ENCODE measurements around the gene OR52N4. TPM values are rescaled to one million over a fixed set of nuclear protein-coding genes. Genes with fewer than 3 reads are reported as not detected.

OR52N4 gene
- total RNA-seq, 2 donors from 2014 or later: not detected

DNA sequence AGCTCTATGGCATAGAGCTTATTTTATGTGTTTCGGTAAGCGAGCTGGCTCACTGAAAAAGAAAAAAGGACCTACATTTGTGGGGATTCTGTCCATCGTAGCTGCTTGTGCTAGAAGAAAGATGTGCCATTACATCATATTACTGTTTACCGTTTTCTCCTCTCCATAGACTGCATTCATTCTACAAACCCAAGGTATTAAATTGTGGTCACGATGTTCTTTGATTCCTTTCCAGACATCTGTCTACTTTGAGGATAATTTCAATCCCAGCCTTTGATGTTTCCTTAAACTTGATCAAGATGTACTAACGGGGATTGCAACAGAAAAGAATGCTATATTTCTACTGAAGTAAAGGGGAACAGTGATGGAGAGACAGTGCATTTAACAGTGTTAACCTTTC is 42.5 kb downstream of the OR52N4 start:
- DNase-seq: no peak
- Histone ChIP-seq H3K4me3 (ENCODE audit: low read length) (no peak overlapping the region), H3K4me1 (ENCODE audit: control insufficient read depth, insufficient read depth, low read length) (no peaks in the 10 kb centered on the region), H3K9ac (ENCODE audit: extremely low read depth, low read length, poor library complexity, severe bottlenecking) (no peak overlapping the region), H3K27ac (ENCODE audit: low read depth, low read length) (no peak overlapping the region), H3K9me3 (ENCODE audit: control insufficient read depth, low read length) (no peaks in the 10 kb centered on the region), H3K27me3 (ENCODE audit: control insufficient read depth, insufficient read depth, low read length, poor library complexity, severe bottlenecking) (no peaks in the 10 kb centered on the region), H3K36me3 (ENCODE audit: control insufficient read depth, insufficient read depth, low read length) (no peaks in the 10 kb centered on the region)
- no peak overlapping the region for H3K27ac Mint-ChIP-seq
- no peaks in the 10 kb centered on the region for H3K4me1 Mint-ChIP-seq
- H3K9me3 Mint-ChIP-seq: no peaks in the 10 kb centered on the region
- no peak overlapping the region for H3K4me3 Mint-ChIP-seq
- 94 to 98% methylated on average over 5 to 6 of the region's 6 CpGs for WGBS, 2 experiments (ENCODE audit: insufficient coverage in 1 of 2, insufficient read length in 1 of 2)
- TF ChIP-seq, protein P1, sequence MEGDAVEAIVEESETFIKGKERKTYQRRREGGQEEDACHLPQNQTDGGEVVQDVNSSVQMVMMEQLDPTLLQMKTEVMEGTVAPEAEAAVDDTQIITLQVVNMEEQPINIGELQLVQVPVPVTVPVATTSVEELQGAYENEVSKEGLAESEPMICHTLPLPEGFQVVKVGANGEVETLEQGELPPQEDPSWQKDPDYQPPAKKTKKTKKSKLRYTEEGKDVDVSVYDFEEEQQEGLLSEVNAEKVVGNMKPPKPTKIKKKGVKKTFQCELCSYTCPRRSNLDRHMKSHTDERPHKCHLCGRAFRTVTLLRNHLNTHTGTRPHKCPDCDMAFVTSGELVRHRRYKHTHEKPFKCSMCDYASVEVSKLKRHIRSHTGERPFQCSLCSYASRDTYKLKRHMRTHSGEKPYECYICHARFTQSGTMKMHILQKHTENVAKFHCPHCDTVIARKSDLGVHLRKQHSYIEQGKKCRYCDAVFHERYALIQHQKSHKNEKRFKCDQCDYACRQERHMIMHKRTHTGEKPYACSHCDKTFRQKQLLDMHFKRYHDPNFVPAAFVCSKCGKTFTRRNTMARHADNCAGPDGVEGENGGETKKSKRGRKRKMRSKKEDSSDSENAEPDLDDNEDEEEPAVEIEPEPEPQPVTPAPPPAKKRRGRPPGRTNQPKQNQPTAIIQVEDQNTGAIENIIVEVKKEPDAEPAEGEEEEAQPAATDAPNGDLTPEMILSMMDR (conservative IDR thresholded peaks at IDR 0.05): no peak
- H3K27me3 Mint-ChIP-seq (ENCODE audit: insufficient read depth): no peaks in the 10 kb centered on the region
- H3K36me3 Mint-ChIP-seq (ENCODE audit: low read depth): no peaks in the 10 kb centered on the region

DNA sequence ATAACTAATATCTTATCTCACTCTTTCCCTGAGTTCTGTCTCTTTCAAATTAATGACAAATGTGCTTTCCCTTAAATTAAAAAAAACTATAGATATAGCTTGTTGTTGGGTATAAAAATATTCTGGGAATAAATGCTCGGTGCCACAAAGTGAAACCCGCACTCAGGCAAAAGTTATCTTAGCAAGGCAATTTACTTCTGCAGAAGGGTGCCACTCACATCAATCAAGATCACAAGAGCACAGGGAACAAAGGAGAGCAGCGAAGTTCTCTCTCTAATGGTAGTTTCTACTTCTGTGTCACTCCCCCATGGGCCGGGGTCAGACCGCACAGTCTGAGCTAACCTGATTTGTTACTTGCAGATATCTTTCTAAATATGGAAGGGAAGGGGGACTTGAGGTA is 49.9 kb downstream of the OR52N4 start:
- no peaks in the 10 kb centered on the region for H3K36me3 Mint-ChIP-seq (ENCODE audit: low read depth)
- Histone ChIP-seq H3K9ac (ENCODE audit: extremely low read depth, low read length, poor library complexity, severe bottlenecking) (no peak overlapping the region), H3K27ac (ENCODE audit: low read depth, low read length) (no peak overlapping the region), H3K27me3 (ENCODE audit: control insufficient read depth, insufficient read depth, low read length, poor library complexity, severe bottlenecking) (no peaks in the 10 kb centered on the region), H3K36me3 (ENCODE audit: control insufficient read depth, insufficient read depth, low read length) (no peaks in the 10 kb centered on the region), H3K9me3 (ENCODE audit: control insufficient read depth, low read length) (peaks cover 11% of the 10 kb centered on the region), H3K4me1 (ENCODE audit: control insufficient read depth, insufficient read depth, low read length) (no peaks in the 10 kb centered on the region), H3K4me3 (ENCODE audit: low read length) (no peak overlapping the region)
- peaks cover 5% of the 10 kb centered on the region for H3K4me1 Mint-ChIP-seq
- DNase-seq: no peak
- peaks cover 5% of the 10 kb centered on the region for H3K27me3 Mint-ChIP-seq (ENCODE audit: insufficient read depth)
- H3K9me3 Mint-ChIP-seq: peaks cover 7% of the 10 kb centered on the region
- TF ChIP-seq, protein P1 (conservative IDR thresholded peaks at IDR 0.05): no peak
- no peak overlapping the region for H3K27ac Mint-ChIP-seq
- WGBS, 2 experiments (ENCODE audit: insufficient coverage in 1 of 2, insufficient read length in 1 of 2): 0 to 76% methylated on average over 1 to 5 of the region's 5 CpGs
- H3K4me3 Mint-ChIP-seq: no peak overlapping the region

Other genes starting within 250 kb of the OR52N4 start
- under 1 TPM in 1 of 2 donors, not detected in 1; 0.24 TPM for gene UBQLN3, start 244.3 kb upstream of the OR52N4 start, total RNA-seq
- gene UBQLNL, start 237.5 kb upstream of the OR52N4 start, total RNA-seq: under 1 TPM; 0.20 to 0.26 TPM
- gene OR52H1, start 205.7 kb upstream of the OR52N4 start, total RNA-seq: not detected
- gene OR52B6, start 173.4 kb upstream of the OR52N4 start, total RNA-seq: not detected
- gene TRIM6, start 157.6 kb upstream of the OR52N4 start, total RNA-seq: 10 to 100 TPM; 17.4 to 26.1 TPM
- 1 to 10 TPM in 1 of 2 donors, under 1 TPM in 1; 0.68 to 1.2 TPM for gene TRIM34, start 129.2 kb upstream of the OR52N4 start, total RNA-seq
- gene TRIM5, start 69.2 kb upstream of the OR52N4 start, total RNA-seq: 10 to 100 TPM; 16.0 to 21.4 TPM
- 1 to 10 TPM; 1.1 to 3.1 TPM for gene TRIM22, start 64.5 kb upstream of the OR52N4 start, total RNA-seq
- not detected for gene OR56B1, start 17.8 kb upstream of the OR52N4 start, total RNA-seq
- gene OR52N5, start 29.1 kb downstream of the OR52N4 start, total RNA-seq: not detected
- not detected for gene OR52N1, start 37.0 kb downstream of the OR52N4 start, total RNA-seq
- gene OR52N2, start 54.7 kb downstream of the OR52N4 start, total RNA-seq: not detected
- gene OR52E6, start 87.7 kb downstream of the OR52N4 start, total RNA-seq: not detected
- not detected for gene OR52E8, start 103.4 kb downstream of the OR52N4 start, total RNA-seq
- gene OR52E4, start 126.4 kb downstream of the OR52N4 start, total RNA-seq: not detected
- gene OR52E5, start 139.0 kb downstream of the OR52N4 start, total RNA-seq: not detected
- gene OR56A3, start 188.0 kb downstream of the OR52N4 start, total RNA-seq: not detected
- not detected for gene OR56A5, start 214.3 kb downstream of the OR52N4 start, total RNA-seq
- gene OR52L1, start 232.7 kb downstream of the OR52N4 start, total RNA-seq: under 1 TPM in 1 of 2 donors, not detected in 1; 0.33 TPM